Measurements from ENCODE around the gene NIT2. TPM values are rescaled to one million over a fixed set of nuclear protein-coding genes. Genes with fewer than 3 reads are reported as not detected.

Gene NIT2
- total RNA-seq, 1 experiment from 2014 or later, result 48.4 TPM

DNA sequence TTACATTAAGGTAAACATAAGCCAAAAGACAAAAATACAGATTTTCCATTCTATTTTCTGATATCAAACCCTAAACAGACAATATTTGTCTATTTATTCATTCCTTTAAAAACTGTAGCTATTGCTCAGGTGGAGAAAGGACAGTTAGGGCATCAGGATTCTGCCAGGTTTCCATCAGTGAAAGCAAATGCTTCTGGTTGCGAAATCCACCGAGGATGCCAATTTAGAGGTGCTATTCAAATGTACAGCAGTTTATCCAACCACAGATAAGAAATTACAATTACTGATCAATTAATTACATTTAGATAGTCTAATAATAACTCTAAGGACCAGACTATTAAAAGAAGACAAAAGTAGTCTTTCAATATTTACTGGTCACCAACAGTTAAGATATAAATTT lies 62.4 kb downstream of the NIT2 start:
- DNase-seq (ENCODE audit: low read depth), result no peak

DNA sequence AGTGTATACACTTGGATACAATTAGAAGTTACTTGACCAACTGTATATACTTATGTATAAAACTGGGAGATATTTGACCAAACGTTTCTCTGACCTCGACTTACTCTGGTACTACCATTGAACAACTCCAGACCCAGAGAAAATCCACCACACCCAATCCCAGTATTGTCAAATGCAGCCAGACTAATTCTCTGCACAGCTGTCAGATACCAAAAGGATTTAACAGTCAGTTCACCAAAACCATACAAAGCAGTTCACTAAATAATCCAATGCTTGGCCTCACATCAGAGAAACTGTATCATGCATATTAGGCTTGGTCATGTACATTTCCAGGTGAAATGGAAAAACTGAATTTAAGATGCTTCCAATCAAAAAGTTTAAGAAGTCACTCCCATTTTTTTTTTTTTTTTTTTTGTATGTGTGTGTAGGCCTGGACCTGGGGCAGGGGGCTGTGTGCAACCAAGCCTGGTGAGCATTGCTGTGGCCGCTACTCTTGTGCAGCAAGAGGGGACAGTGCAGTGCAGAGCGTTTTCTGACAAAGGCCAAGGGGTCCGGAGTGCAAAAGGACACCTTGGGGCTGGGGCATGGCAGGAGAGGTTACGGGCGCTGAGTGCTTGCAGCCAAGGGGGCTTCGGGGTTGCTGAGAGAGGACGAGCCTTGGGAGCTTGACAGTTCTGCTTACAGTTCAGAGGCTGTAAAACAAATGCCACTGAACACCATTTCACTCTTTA lies 64.9 kb downstream of the NIT2 start:
- no peak for DNase-seq (ENCODE audit: low read depth)

DNA sequence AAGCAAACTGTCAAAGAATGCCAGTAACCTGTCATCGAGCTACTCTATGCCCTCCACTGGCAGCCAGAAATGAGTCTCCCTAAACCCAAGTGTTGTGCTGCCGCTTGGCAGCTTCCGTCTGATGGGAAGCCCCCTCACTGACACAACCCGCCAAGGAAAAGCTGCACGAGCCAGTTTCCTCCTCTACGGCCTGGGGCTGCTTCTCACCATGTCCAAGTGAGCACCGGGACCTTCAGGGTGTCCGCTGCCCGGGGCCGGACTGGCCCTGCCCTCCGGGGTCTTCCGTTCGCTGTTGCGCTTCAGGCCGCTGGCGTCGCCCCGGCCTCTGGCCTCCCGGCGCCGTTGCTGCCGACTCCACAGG lies 65.8 kb downstream of the NIT2 start:
- DNase-seq (ENCODE audit: low read depth), result peak; percentile 64

DNA sequence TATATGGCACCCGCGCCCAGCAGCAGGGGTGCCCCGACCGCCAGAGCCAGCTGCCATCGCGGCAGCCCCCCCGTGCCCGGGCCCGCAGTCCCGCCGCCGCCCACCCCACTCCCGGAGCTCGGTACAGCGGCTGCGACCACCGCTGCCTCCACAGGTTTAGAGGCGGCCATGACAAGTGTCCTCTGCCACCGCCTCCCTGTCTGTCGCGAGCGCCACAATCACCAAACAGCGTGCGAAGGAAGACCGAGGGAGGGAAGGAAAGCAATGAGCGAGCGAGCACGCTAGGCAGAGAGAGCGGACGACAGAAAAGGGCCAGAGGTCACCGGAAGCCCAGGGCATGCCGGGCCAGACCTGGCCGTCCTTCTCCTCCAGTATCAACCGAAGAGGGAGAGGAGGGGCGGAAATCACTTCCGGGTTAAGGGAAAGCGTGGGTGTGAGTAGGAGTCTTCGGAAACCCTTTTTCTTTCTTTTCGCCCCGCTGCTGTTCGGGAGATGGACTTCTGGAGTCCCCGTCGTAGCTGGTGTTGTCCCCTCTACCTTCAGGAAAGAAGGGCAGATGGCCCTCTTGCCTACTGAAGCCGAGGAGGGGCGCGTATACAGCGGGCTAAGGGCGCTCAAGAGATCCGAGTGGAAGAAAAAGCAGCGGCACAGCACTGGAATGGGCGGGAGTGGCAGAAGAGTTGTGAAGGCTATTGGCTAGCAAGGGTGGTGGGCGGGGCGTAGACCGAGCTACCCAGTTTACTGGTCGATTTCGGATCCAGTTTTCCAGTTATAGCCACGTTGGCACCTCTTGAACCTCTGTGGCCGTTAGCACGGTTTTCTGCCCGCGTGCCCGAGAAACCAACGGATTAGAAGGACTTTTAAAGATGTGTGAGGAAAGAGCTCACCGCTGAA lies 66.5 kb downstream of the NIT2 start, which contains the start of the genes LNP1 and TOMM70:
Gene LNP1, plus strand, starts transcription at position 760 of the 894 bp plus-strand sequence. CDS start 28,191 bp downstream, outside the sequence.
Gene TOMM70, minus strand, starts transcription at position 310 of the 894 bp plus-strand sequence. Its CDS starts 140 bp downstream, at position 170.
- peak; percentile 99 for DNase-seq (ENCODE audit: low read depth)

DNA sequence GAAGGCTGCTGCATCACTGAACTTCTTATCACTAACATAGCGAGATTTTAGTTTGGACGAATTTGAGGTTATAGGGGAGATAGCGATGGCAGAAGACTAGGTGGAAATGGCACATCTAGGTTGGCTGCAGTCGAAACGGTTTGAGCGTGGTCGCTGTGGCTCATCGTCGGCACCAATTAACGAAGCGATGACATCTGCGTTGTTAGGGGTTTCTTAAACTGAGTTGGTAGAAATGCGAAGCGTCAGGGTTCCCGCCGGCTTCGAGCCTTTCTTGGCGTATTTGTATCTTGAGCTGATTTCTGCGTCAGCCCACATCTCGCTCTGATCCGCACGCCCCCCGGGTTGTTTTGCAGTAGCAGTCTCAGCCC lies 67.1 kb downstream of the NIT2 start:
- DNase-seq (ENCODE audit: low read depth), result peak; percentile 72

DNA sequence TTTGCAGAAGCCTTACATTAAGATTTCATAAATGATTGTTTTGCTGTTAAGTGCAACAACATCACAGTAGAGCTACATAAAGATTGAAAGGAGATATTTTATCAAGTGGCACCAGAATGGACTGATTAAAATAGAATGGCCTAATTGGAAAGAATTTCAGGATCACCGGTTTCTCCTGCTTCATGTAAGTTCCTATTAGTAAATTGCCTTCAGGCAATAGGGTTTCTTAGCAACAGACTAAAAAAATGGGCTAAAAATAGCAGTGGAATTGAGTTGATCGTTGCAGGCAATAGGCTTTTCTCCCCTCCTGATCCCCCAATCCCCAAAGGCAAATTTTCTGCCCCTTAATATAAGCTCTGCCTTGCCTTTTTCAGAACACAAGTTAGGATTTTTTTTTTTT lies 67.7 kb downstream of the NIT2 start:
- DNase-seq (ENCODE audit: low read depth), result peak; percentile 93

DNA sequence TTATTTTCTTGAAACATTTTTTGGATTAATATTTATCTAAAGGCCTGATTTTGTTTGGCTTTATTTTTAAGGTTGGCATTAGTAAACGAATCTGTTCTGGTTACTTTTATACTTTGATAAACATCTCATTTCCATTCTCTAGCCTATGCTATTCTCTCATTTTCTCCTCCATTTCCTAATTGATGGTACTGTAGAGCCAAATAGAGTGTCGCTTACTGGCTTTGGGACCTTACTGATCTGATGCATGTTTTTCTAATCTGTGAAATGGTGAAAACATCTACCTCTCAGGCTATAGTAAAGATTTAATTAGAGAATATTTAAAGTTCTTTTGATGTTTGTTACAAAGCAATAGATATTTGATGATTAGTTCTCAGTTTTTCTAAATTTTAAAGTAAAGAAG lies 68.3 kb downstream of the NIT2 start:
- DNase-seq (ENCODE audit: low read depth), result peak; percentile 39

DNA sequence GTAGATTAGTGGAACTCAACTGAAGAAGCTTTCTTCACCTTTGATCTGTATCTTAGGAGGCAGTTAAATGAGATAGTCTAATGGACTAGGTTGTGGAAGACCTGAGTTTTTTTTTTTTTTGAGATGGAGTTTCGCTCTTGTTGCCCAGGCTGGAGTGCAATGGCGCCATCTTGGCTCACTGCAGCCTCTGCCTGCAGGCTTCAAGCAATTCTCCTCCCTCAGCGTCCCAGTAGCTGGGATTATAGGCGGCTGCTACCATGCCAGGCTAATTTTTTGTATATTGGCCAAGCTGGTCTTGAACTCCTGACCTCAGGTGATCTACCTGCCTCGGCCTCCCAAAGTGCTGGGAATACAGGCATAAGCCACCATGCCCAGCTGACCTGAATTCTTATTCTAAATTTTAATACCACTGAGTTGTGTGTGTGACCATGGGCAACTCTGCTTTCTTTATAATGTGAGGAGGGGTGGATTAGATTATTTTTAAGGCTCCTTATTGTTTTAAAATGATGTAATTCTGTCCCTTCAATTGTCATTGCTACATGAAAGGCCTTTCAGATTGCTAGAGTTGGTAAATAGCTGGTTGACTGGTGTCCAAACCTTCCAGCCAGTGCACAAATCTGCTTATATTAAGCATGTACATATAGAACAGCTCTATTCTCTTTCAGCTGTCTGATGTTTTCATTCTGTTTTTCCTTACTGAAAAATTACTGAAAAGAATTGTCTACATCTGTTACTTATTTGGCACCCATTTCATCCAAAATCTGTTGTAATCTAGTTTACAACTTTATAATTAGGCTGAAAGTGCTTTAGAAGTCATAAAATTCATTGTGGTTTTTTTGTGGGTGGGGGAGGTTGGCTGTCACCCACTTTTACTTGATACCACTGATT lies 69.0 kb downstream of the NIT2 start:
- DNase-seq (ENCODE audit: low read depth), result peak; percentile 57

DNA sequence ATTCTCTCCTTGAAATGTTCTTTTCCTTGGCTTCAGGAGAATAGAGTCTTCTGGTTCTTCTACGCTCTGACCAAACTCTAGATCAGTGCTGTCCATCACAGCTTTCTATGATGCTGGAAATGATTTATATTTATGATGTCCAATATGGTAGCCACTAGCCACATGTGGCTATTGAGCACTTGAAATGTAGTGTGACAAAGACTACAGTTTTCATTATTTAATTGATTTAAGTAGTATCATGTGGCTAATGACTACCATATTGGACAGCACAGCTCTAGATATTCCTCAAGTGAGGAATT lies 69.6 kb downstream of the NIT2 start:
- no peak for DNase-seq (ENCODE audit: low read depth)

DNA sequence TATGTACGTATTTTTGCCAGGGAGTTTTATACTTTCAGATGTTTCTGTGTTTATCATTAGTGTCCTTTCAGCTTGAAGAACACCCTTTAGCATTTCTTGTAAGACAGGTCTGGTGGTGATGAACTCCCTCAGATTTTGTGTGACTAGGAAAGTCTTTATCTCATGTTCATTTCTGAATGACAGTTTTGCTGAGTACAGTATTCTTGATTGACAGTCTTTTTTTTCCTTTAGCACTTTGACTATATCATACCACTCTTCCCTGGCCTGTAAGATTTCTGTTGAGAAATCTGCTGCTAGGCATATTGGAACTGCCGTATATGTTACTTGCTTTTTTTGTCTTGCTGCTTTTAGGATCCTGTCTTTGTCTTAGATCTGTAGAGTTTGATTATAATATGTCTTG lies 72.6 kb downstream of the NIT2 start:
- DNase-seq (ENCODE audit: low read depth), result no peak

DNA sequence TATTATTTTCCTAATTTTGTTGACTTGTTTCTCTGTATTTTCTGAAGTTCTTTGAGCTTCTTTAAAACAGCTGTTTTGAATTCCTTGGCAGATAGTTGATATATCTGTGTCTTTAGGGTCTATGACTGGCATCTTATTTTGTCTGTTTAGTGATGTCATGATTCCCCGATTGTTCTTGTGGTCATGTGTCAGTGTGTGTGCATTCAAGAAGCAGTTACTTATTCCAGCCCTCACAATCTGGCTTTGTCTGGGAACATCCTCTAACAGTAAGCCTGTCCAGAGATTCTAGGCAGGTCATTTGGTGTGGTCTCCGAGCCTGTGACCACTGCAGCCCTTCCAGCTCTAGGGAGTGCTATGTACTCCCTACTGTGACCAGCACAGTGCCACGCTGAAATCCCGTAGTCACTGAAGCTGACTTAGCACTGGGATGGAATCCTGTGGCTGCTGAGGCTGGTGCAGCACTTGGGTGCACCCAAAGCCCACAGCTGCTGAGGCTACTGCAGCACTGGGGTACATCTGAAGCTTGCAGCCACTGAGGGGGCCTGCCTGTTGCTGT lies 73.5 kb downstream of the NIT2 start:
- no peak for DNase-seq (ENCODE audit: low read depth)

Other genes with a start within 250 kb of the NIT2 start
- 35.1 and 43.2 TPM in 2 replicates for gene FILIP1L, start 220.3 kb upstream of the NIT2 start, total RNA-seq (2014; rRNA removed; shearing (Covaris generic))
- 79.3 and 81.2 TPM in 2 replicates for gene TBC1D23, start 73.8 kb upstream of the NIT2 start, total RNA-seq (2014; rRNA removed; shearing (Covaris generic))
- gene TOMM70, start 66.3 kb downstream of the NIT2 start, total RNA-seq (2014; rRNA removed; shearing (Covaris generic)), result 59.3 and 92.9 TPM in 2 replicates
- gene LNP1, start 66.8 kb downstream of the NIT2 start, total RNA-seq (2014; rRNA removed; shearing (Covaris generic)), result 7.1 and 11.2 TPM in 2 replicates
- gene TMEM45A, start 157.9 kb downstream of the NIT2 start, total RNA-seq (2014; rRNA removed; shearing (Covaris generic)), result 41.0 and 46.1 TPM in 2 replicates

Measured in M059J (cell line).